GM13976 (cell line): ENCODE data around the gene SV2C.

ENCODE experiments used
- DNase-seq: peaks from one replicate; pipeline ENCODE4 v3.0.0; 2012; ENCODE audit warnings: low spot score
- CTCF ChIP-seq: IDR thresholded peaks from 2 replicates; pipeline ENCODE4 v1.5.1; 2012; ENCODE audit warnings: borderline replicate concordance, mild to moderate bottlenecking; ENCODE audit not compliant: insufficient read depth; ENCODE audit errors: extremely low read depth, missing control alignments, control extremely low read depth
- in situ Hi-C: fragments of 300-500 bp; cut with MboI; formaldehyde crosslinking; loops from one replicate; pipeline ENCODE4 v1.12.0; 2022; ENCODE audit warnings: low sequenced_read_pairs, mixed read lengths, inconsistent platforms; ENCODE audit not compliant: unreplicated experiment

The SV2C gene

GRCh38 chr5:76196457-76196856, 113.3 kb downstream of the SV2C start:
- DNase-seq: no peak
- no peak for TF ChIP-seq CTCF
- in situ Hi-C loops: no loop called here

GRCh38 chr5:76196886-76197489, 113.8 kb downstream of the SV2C start:
- no peak for TF ChIP-seq CTCF
- no peak for DNase-seq
- in situ Hi-C loops: no loop called here

- no peak for TF ChIP-seq CTCF
- no peak for DNase-seq
- in situ Hi-C loops: no loop called here
Measured at GRCh38 chr5:76197726-76198125, 114.5 kb downstream of the SV2C start.

GRCh38 chr5:76199336-76200318, 116.4 kb downstream of the SV2C start:
- in situ Hi-C loops: no loop called here
- no peak for DNase-seq
- no peak for TF ChIP-seq CTCF

- in situ Hi-C loops: no loop called here
- DNase-seq: no peak
- TF ChIP-seq CTCF: no peak
Measured at GRCh38 chr5:76202182-76202581, 119.0 kb downstream of the SV2C start.

GRCh38 chr5:76204191-76204590, 121.0 kb downstream of the SV2C start:
- in situ Hi-C loops: no loop called here
- no peak for DNase-seq

More at GRCh38 chr5:76204191-76204590, 121.0 kb downstream of the SV2C start:
- no peak for TF ChIP-seq CTCF
